AG04449 (cell line): Measurements from ENCODE around the gene RYR2.

Experiments used
- CTCF ChIA-PET: fragments of 350-600 bp; formaldehyde crosslinking; extraction: SDS; loops from one replicate; lab custom pipeline; 2021; ENCODE audit warnings: antibody characterized with exemption; lab: Yijun Ruan, JAX
- POLR2A ChIA-PET: fragments of 400-600, 350-600 bp; formaldehyde crosslinking; extraction: SDS; loops from one replicate; lab custom pipeline; 2020; ENCODE audit warnings: antibody characterized with exemption, inconsistent platforms; lab: Yijun Ruan, JAX
- DNase-seq: peaks from one replicate; pipeline ENCODE4 v3.0.0-alpha.2; 2010; ENCODE audit warnings: low read depth, low spot score
- H3K4me3 ChIP-seq: 2 replicates; pipeline ENCODE4 v1.5.1; 2011; ENCODE audit warnings: low read depth, mild to moderate bottlenecking, control low read depth, low read length
- CTCF ChIP-seq: IDR thresholded peaks from one replicate; pipeline ENCODE4 v1.5.1; 2011; ENCODE audit warnings: mild to moderate bottlenecking, moderate library complexity, low read length, control low read depth, inconsistent platforms; ENCODE audit not compliant: insufficient read depth; ENCODE audit errors: missing control alignments

RYR2 gene

DNA sequence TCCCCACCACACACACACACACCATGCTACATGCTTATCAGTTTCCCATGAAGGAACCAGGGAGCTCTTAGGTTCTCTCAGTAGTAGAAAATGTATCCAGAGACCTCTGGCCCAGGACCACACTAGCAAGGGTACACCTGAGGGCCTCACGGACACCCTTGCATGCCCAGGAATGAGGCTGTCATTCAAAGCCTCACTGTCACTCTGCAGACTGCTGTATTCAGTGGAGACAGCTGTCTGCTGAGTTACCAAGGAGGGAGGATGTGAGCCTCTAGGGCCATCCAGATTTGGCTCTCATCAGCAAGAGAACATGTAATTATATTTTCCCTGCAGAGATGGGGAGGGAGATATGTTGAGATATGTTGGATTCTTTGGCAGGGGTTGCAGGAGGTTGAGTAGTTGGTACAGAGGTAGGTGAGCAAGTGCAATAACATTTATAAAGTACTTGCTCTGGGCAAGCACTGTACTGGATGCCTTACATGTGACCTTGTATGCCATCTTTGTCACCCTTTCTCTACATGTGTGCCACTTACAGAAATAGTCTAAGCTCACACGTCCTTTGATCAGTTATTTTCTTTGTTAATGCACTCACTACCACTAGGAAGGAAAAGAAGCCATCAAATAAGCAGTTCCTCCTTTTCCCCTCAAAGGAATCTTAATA lies 598.2 kb downstream of the RYR2 start:
- ChIA-PET POLR2A (no interaction called here), CTCF (no interaction called here)
- no peak overlapping the region for H3K4me3 ChIP-seq
- TF ChIP-seq CTCF, result no peak
- no peak for DNase-seq

GRCh38 chr1:237640966-237641365 lies 599.0 kb downstream of the RYR2 start:
- POLR2A ChIA-PET, result no interaction called here
- no peak for DNase-seq
- H3K4me3 ChIP-seq, result no peak overlapping the region
- CTCF ChIA-PET, result no interaction called here
- TF ChIP-seq CTCF, result no peak

DNA sequence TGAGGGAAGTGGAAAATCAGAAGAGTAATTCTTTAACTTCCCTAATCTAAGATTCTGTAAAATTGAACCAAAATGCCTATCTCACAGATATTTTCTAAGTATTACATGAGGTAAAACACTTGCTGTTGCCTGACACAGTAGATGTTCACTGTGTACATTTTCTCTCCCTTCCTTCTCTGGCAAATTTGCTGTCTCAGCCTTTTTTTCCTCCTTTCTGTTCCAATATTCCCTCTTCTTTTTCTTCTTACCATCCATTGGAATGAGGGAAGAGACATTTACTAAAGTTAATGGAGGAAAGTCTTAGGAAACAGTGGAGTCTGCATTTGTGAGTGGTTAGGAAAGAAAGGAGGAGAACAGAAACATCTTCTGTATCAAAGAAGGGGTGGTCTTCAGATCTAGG lies 608.8 kb downstream of the RYR2 start:
- no peak overlapping the region for H3K4me3 ChIP-seq
- DNase-seq, result no peak
- CTCF ChIA-PET, result no interaction called here
- TF ChIP-seq CTCF, result no peak
- POLR2A ChIA-PET, result no interaction called here

- ChIA-PET CTCF (no interaction called here), POLR2A (no interaction called here)
- no peak for TF ChIP-seq CTCF
- H3K4me3 ChIP-seq, result no peak overlapping the region
- DNase-seq, result no peak
Measured at GRCh38 chr1:237655778-237656177, 613.8 kb downstream of the RYR2 start.

DNA sequence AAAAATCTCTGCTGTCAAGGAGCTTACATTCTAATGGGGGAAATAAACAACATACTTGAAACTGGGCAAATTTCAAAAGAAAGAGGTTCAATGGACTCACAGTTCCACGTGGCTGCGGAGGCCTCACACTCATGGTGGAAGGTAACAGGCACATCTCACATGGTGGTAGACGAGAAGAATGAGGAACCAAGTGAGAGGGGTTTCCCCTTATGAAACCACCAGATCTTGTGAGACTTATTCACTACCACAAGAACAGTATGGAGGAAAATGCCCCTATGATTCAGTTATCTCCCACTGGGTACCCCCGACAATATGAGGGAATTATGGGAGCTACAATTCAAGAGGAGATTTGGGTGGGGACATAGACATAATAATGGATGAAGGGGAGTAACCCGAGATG lies 622.4 kb downstream of the RYR2 start:
- TF ChIP-seq CTCF, result no peak
- POLR2A ChIA-PET, result no interaction called here
- H3K4me3 ChIP-seq, result no peak overlapping the region
- CTCF ChIA-PET, result no interaction called here
- no peak for DNase-seq

- ChIA-PET POLR2A (no interaction called here), CTCF (no interaction called here)
- no peak overlapping the region for H3K4me3 ChIP-seq
- TF ChIP-seq CTCF, result no peak
- DNase-seq, result no peak
Measured at GRCh38 chr1:237670302-237670701, 628.3 kb downstream of the RYR2 start.
